Measurements from ENCODE around the gene LRPAP1. TPM values are rescaled to one million over a fixed set of nuclear protein-coding genes. Genes with fewer than 3 reads are reported as not detected.

LRPAP1 gene
- total RNA-seq, 5 donors from 2014 or later (not counting 1 experiment from before 2014, with no cell fraction given), result 81.2 to 88.4 (median 81.9) TPM

DNA sequence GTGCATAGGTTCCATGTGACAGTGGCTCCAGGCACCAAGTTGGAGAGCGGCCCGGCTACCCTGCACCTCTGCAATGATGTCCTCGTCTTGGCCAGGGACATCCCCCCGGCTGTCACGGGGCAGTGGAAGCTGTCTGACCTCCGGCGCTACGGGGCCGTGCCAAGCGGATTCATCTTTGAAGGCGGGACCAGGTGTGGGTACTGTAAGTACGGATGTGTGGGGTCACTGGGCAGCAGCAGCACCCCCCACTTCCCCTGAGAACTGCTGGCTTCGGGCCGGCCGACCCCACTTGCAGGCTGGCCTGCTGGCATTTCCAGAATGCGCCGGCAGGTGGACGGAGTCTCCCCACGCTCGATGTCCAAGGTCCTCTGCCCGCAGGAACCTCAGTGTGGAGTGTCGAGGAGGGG, 55.9 kb downstream of the LRPAP1 start:
- Mint-ChIP-seq H3K36me3 (no peaks in the 10 kb centered on the region), H3K27me3 (peaks cover 9 to 19% of the 10 kb centered on the region in 2 donors), H3K9me3 (no peaks in the 10 kb centered on the region), H3K27ac (no peak overlapping the region), H3K4me3 (no peak overlapping the region), H3K4me1 (no peaks in the 10 kb centered on the region)
- no peaks in the 10 kb centered on the region for H3K9me3 ChIP-seq
- no peak overlapping the region for H3K4me3 ChIP-seq (ENCODE audit: control insufficient read depth in 1 of 2, extremely low read depth in 1 of 2, low read length in 1 of 2)
- CTCF ChIA-PET, result no interaction called here
- no peak for ATAC-seq (replicated peaks in 1 of 4)
- DNase-seq, result no peak
- POLR2A ChIA-PET, result no interaction called here
- peaks cover 0 to 79% of the 10 kb centered on the region in 2 experiments for H3K27me3 ChIP-seq (replicated peaks in 1 of 2; ENCODE audit: control insufficient read depth in 2 of 2, extremely low read depth in 1 of 2, insufficient read depth in 2 of 2, low read length in 1 of 2)
- 88% methylated on average over 13 of the region's 22 CpGs for WGBS (ENCODE audit: insufficient coverage)
- peaks cover 0 to 5% of the 10 kb centered on the region in 2 experiments for H3K4me1 ChIP-seq (ENCODE audit: control insufficient read depth in 1 of 2, extremely low read depth in 1 of 2, insufficient read depth in 2 of 2, low read length in 2 of 2)
- no peak overlapping the region for H3K27ac ChIP-seq (ENCODE audit: low read length)
- no peaks in the 10 kb centered on the region for H3K36me3 ChIP-seq (ENCODE audit: control insufficient read depth in 2 of 2, extremely low read depth in 1 of 2, insufficient read depth in 1 of 2, low read length in 1 of 2)

DNA sequence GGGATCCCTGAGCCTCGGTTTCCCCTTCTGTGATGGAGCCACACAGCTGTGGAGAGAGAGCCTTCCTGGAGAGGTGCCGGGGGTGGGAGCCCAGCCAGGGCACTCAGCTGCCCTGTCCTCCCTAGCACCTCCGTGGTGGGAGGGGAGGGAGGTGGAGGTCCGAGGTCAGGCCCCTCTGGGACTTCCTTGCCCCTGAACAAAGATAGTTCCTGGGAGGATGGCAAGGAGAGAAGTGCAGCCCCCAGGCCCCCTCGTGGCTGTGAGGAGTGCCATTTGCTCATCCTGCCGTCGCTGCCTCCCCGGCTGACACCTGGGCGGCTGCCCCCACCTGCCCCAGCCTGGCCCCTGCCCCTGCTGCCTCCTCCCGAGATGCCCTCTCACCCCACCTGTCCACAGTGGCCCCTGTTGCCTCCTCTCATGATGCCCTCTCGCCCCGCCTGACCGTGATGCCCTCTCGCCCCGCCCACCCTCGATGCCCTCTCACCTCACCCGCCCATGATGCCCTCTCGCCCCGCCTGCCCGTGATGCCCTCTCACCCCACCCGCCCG, 56.4 kb downstream of the LRPAP1 start:
- Histone ChIP-seq H3K4me1 (ENCODE audit: control insufficient read depth in 1 of 2, extremely low read depth in 1 of 2, insufficient read depth in 2 of 2, low read length in 2 of 2) (peaks cover 0 to 5% of the 10 kb centered on the region in 2 experiments), H3K36me3 (ENCODE audit: control insufficient read depth in 2 of 2, extremely low read depth in 1 of 2, insufficient read depth in 1 of 2, low read length in 1 of 2) (no peaks in the 10 kb centered on the region), H3K4me3 (ENCODE audit: control insufficient read depth in 1 of 2, extremely low read depth in 1 of 2, low read length in 1 of 2) (no peak overlapping the region), H3K9me3 (no peaks in the 10 kb centered on the region), H3K27me3 (replicated peaks in 1 of 2; ENCODE audit: control insufficient read depth in 2 of 2, extremely low read depth in 1 of 2, insufficient read depth in 2 of 2, low read length in 1 of 2) (peaks cover 0 to 75% of the 10 kb centered on the region in 2 experiments), H3K27ac (ENCODE audit: low read length) (no peak overlapping the region)
- no peaks in the 10 kb centered on the region for H3K9me3 Mint-ChIP-seq
- ChIA-PET CTCF (no interaction called here), POLR2A (no interaction called here)
- H3K27ac Mint-ChIP-seq, result no peak overlapping the region
- H3K4me1 Mint-ChIP-seq, result no peaks in the 10 kb centered on the region
- WGBS (ENCODE audit: insufficient coverage), result 64% methylated on average over 5 of the region's 22 CpGs
- no peak overlapping the region for H3K4me3 Mint-ChIP-seq
- H3K36me3 Mint-ChIP-seq, result no peaks in the 10 kb centered on the region
- no peak for ATAC-seq (replicated peaks in 1 of 4)
- peaks cover 3 to 16% of the 10 kb centered on the region in 2 donors for H3K27me3 Mint-ChIP-seq
- no peak for DNase-seq

DNA sequence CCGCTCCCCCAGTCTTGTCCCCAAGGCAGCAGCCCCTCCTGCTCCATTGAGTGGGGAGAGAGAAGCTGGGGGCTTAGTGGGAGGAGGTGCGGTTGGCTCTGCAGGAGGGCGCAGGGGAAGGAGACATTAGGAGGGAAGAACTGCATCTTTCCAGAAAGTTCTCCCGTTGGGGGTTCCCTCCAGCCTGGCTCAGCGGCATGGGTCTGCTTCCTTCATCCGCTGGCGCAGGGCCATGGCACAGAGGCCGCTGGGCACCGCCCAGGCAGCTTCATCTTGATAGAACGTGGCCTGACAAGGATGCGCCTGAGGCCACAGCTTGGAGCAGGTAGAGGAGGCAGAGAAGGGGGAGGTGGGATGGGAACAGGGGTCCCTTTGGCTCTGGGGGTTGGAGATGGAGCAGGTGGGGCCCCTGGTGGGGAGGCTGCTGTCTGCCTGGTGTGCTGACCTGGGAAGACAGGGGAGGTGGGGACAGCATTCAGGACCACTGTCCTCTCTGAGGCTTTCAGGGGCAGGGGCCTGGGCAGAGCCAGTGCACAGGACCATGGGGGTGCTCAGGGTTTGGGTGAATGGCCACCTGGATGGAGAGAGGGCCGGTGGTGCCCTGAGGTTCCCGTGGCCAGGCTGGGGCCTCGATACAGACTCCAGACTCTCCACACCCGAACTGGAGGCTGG, 57.0 kb downstream of the LRPAP1 start:
- no peaks in the 10 kb centered on the region for H3K36me3 ChIP-seq (ENCODE audit: control insufficient read depth in 2 of 2, extremely low read depth in 1 of 2, insufficient read depth in 1 of 2, low read length in 1 of 2)
- ATAC-seq (replicated peaks in 1 of 4), result no peak

DNA sequence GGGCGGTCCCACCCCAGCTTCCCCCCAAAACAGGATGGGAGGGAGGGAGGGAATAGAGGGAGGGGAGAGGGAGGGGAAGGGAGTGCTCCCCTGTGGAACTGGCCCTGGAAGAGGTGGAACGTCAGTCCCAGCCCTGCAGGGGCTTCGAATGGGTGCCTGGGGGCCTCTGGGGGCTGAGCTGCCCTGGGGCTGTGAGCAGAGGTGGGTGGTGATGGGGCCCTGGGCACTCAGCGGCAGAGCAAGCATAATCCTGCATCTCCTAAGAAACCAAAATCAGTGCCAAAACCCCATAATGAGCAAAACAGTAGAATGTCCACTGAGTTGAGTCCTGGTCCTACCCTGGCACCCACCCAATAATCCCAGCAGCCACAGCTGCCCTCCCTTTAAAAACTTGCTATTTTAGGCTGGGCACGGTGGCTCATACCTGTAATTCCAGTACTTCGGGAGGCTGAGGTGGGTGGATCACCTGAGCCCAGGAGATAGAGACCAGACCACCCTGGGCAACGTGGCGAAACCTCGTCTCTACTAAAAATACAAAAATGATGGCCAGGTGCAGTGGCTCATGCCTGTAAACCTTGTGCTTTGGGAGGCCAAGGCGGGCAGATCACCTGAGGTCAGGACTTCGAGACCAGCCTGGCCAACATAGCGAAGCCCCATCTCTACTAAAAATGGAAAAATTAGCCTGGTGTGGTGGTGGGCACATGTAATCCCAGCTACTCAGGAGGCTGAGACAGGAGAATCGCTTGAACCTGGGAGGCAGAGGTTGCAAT, 58.0 kb downstream of the LRPAP1 start:
- no peaks in the 10 kb centered on the region for H3K36me3 Mint-ChIP-seq
- CTCF ChIA-PET, result interaction anchor here (0.6 to 0.7 kb wide), 4 partner anchors 25 to 831 kb away, joined by 3 to 5 read pairs (median 4); no protein-coding TSS in a partner anchor
- ATAC-seq (replicated peaks in 1 of 4) (no peak), DNase-seq (no peak)
- no peak overlapping the region for H3K4me3 Mint-ChIP-seq
- no peaks in the 10 kb centered on the region for H3K9me3 Mint-ChIP-seq
- Histone ChIP-seq H3K27ac (ENCODE audit: low read length) (no peak overlapping the region), H3K27me3 (replicated peaks in 1 of 2; ENCODE audit: control insufficient read depth in 2 of 2, extremely low read depth in 1 of 2, insufficient read depth in 2 of 2, low read length in 1 of 2) (peaks cover 0 to 59% of the 10 kb centered on the region in 2 experiments), H3K36me3 (ENCODE audit: control insufficient read depth in 2 of 2, extremely low read depth in 1 of 2, insufficient read depth in 1 of 2, low read length in 1 of 2) (no peaks in the 10 kb centered on the region), H3K4me3 (ENCODE audit: control insufficient read depth in 1 of 2, extremely low read depth in 1 of 2, low read length in 1 of 2) (no peak overlapping the region), H3K9me3 (no peaks in the 10 kb centered on the region), H3K4me1 (ENCODE audit: control insufficient read depth in 1 of 2, extremely low read depth in 1 of 2, insufficient read depth in 2 of 2, low read length in 2 of 2) (no peaks in the 10 kb centered on the region)
- 76% methylated on average over 6 of the region's 13 CpGs for WGBS (ENCODE audit: insufficient coverage)
- H3K27me3 Mint-ChIP-seq, result peaks cover 0 to 12% of the 10 kb centered on the region in 2 donors
- no peaks in the 10 kb centered on the region for H3K4me1 Mint-ChIP-seq
- no peak overlapping the region for H3K27ac Mint-ChIP-seq
- POLR2A ChIA-PET, result no interaction called here

More for the DNA sequence above, 57.0 kb downstream of the LRPAP1 start:
- H3K4me3 ChIP-seq (ENCODE audit: control insufficient read depth in 1 of 2, extremely low read depth in 1 of 2, low read length in 1 of 2), result no peak overlapping the region
- H3K4me1 ChIP-seq (ENCODE audit: control insufficient read depth in 1 of 2, extremely low read depth in 1 of 2, insufficient read depth in 2 of 2, low read length in 2 of 2), result no peaks in the 10 kb centered on the region
- no peaks in the 10 kb centered on the region for H3K9me3 ChIP-seq
- H3K27me3 ChIP-seq (replicated peaks in 1 of 2; ENCODE audit: control insufficient read depth in 2 of 2, extremely low read depth in 1 of 2, insufficient read depth in 2 of 2, low read length in 1 of 2), result peaks cover 0 to 69% of the 10 kb centered on the region in 2 experiments
- no peak overlapping the region for H3K27ac ChIP-seq (ENCODE audit: low read length)
- Mint-ChIP-seq H3K27me3 (peaks cover 0 to 12% of the 10 kb centered on the region in 2 donors), H3K36me3 (no peaks in the 10 kb centered on the region), H3K4me1 (no peaks in the 10 kb centered on the region), H3K9me3 (no peaks in the 10 kb centered on the region), H3K4me3 (no peak overlapping the region), H3K27ac (no peak overlapping the region)
- POLR2A ChIA-PET, result no interaction called here
- 75% methylated on average over 10 of the region's 15 CpGs for WGBS (ENCODE audit: insufficient coverage)
- no peak for DNase-seq
- CTCF ChIA-PET, result interaction anchor here in 1 of 2 donors (0.7 kb wide), 1 partner anchor 56 kb away, joined by 3 read pairs; no protein-coding TSS in a partner anchor

DNA sequence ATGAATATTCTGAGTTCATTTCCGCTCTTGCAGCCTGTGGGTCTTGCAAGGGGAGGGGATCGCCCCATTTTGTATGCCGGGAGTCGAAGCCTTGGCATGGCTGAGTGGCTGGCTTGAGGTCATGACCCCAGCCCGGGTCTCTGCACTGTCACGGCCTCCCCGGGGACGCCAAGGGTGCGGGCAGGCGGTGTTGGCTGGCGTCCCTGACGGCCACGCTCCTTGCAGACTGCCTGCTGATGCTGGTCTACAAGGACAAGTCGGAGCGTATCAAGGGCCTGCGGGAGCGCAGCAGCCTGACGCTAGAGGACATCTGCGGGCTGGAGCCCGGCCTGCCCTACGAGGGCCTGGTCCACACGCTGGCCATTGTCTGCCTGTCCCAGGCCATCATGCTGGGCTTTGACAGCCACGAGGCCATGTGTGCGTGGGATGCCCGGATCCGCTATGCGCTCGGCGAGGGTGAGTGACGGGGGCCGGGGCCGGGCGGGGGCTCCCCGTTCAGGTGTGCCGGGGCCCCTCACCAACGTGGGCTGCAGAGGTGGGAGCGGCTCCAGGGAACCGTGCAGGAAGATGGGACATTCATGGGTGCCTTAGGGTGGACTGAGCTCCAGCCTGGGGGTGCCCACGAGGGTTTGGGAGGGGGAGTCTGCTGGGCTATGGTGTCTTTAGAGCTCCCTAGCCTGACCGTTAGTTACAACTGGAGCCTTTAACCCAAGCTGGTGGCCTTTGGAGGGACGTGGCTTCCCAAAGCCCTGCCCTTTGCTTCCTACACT, 58.9 kb downstream of the LRPAP1 start:
- Histone ChIP-seq H3K27me3 (replicated peaks in 1 of 2; ENCODE audit: control insufficient read depth in 2 of 2, extremely low read depth in 1 of 2, insufficient read depth in 2 of 2, low read length in 1 of 2) (peaks cover 0 to 51% of the 10 kb centered on the region in 2 experiments), H3K36me3 (ENCODE audit: control insufficient read depth in 2 of 2, extremely low read depth in 1 of 2, insufficient read depth in 1 of 2, low read length in 1 of 2) (no peaks in the 10 kb centered on the region), H3K4me1 (ENCODE audit: control insufficient read depth in 1 of 2, extremely low read depth in 1 of 2, insufficient read depth in 2 of 2, low read length in 2 of 2) (no peaks in the 10 kb centered on the region), H3K4me3 (ENCODE audit: control insufficient read depth in 1 of 2, extremely low read depth in 1 of 2, low read length in 1 of 2) (no peak overlapping the region), H3K9me3 (no peaks in the 10 kb centered on the region), H3K27ac (ENCODE audit: low read length) (no peak overlapping the region)
- POLR2A ChIA-PET, result no interaction called here
- Mint-ChIP-seq H3K4me1 (no peaks in the 10 kb centered on the region), H3K36me3 (no peaks in the 10 kb centered on the region), H3K9me3 (no peaks in the 10 kb centered on the region), H3K27me3 (peaks cover 0 to 12% of the 10 kb centered on the region in 2 donors), H3K4me3 (no peak overlapping the region), H3K27ac (no peak overlapping the region)
- DNase-seq (no peak), ATAC-seq (replicated peaks in 1 of 4) (no peak)
- WGBS (ENCODE audit: insufficient coverage), result 88% methylated on average over 39 of the region's 41 CpGs
- CTCF ChIA-PET, result interaction anchor here (0.6 to 0.7 kb wide), 3 partner anchors 25 to 832 kb away, joined by 3 to 5 read pairs (median 4); no protein-coding TSS in a partner anchor

All from T-cell (primary cell).